TTC549 (cell line): Measurements from ENCODE around the gene KRT76.

ENCODE experiments used
- FAIRE-seq: peaks from 2 replicates; lab custom pipeline; 2012; peaks lifted over from hg19 to GRCh38; lab: Jason Lieb, UNC

Gene KRT76

DNA sequence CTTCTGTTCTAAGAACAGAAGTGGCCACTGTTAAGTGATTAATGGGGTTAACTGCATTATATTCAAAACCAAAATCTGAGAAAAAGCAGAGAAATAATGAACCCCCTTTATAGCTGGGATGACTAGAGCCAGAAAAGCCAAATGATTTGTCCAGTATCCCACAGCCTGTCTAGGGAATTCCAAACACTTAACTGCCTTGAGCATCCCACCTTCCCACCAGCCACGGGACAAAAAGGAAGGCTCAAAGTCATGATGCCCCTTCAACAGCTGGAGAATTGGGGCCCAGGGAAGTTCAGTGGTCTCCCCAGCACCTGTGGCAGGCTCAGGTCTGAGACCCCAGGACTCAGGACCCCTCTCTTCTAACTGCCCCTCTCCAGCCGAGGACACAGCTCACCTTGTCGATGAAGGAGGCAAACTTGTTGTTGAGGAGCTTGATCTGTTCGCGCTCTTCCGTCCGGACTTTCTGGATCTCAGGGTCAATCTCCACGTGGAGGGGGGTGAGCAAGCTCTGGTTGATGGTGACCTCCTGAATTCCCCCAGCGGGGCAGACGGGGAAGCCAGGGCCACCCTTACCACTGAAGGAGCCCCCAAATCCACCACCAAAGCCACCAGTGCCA lies 36.2 kb upstream of the KRT76 start:
- no peak for FAIRE-seq

DNA sequence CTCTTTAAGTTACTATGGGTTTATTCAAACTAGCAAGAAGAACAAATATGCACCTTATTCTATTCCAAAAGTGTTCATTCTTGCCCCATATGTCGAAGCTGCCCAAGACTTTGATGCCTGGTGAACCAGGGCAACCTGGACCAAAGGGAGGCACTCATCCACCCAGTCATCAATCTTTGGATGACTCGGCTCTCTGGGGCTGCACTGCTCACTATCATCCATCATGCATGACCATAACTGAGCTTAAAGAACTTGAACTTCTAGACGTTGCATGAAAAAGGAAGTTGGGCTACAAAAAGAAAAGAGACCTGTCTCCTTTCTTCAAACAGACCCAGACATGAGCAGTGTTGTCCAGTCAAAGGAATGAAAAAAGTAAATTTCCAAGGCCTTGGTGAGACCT lies 35.6 kb upstream of the KRT76 start:
- FAIRE-seq = no peak

DNA sequence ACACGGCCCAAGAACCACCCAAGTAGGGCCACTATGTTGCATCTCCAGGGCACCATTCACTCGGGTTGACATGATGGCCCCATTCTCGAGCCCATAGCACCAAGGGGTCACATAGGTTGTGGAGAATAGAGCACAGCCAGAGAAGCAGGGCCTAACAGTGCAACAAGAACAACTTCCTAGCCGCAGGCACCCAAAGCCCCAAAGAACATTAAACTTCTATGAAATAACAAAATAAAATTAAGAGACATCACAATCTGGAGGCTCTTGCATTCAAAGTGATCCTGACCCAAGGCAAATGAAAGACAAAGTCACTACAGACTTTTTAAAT lies 34.9 kb upstream of the KRT76 start:
- FAIRE-seq = no peak

GRCh38 chr12:52811191-52812072 lies 34.3 kb upstream of the KRT76 start:
- FAIRE-seq = no peak

GRCh38 chr12:52810554-52810953 lies 33.4 kb upstream of the KRT76 start:
- FAIRE-seq = no peak

GRCh38 chr12:52809166-52809565 lies 32.0 kb upstream of the KRT76 start:
- no peak for FAIRE-seq

- FAIRE-seq = no peak
Measured at GRCh38 chr12:52808573-52809160, 31.5 kb upstream of the KRT76 start.

- FAIRE-seq = no peak
Measured at GRCh38 chr12:52807544-52808470, 30.7 kb upstream of the KRT76 start.

DNA sequence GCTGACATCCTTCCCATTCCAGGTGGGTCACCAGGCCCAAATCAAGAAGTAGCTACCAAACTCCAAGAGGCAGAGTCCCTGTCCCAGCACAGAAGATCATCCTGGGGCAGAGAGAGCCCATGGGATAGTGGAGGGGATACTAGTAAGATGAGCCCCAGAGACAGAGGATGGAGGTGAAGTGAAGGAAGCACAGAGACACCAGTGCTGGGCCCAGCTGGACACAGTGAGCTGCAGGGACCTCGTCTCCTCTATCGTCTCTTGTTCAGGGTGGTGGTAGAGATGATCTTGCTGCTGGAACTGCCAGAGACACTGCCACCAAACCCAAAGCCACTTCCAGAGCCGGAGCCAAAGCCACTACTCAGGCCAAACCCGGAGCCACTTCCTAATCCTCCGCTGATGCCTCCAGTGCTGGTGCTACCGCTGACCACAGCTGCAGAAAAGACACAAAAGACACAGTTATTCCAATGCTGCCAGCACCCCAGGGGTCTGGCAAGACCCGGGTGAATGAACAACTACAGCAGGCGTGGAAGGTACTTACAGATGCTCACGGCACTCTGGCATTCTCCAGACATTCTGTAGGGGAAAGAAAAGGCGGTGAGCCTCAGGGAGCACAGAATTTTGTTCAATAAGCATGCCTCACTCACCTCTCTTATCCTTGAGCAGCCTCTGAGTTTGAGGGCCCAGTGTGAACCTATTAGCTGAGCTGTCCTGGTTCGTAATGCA lies 29.8 kb upstream of the KRT76 start:
- FAIRE-seq = no peak

DNA sequence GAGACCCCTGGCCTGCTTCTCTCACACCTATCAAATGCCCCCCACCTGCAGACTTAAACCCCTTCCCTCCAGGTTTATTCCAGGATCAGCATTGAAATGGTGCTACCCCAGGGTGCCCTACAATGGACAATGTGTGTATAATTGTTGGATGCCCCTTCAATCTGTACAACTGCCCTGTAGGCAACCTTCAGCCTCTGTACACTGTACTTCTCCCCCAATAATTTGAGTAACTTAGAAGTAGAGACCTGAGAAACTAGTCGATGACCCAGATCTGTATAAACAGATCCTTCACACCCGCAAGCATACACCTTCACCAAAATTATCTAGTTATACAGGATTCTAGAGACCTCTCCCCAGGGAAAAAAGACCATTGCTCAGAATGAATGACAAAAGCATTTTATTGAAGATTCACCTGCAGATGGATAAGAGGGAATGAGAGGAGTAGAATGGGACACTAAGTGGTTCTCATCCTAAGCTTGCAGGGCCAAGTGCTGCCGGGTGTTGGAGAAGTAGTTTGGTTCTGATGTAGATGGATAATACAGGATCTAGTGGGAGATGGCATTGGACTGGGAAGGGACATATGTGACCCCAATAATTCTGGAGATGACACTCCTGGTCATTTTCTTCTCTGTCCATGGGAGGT lies 29.1 kb upstream of the KRT76 start:
- no peak for FAIRE-seq

DNA sequence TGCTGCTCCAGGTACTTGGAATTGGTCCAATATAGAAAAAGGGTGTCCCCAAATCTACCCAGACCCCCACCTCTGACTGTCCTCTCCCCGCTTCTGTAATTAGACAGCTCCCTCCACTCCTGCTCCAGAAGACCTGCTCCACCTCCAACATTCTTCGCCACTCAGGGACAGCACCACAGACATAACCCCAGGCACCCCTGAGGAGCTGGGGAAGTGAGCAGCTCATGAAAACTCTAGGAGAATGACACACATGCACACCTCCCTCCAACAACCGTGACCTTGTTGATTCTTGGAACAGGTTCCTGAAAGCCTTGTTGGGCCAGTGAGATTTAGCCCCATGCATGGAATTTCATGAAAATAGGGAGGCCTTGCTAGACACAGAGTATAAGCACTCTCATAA lies 28.6 kb upstream of the KRT76 start:
- no peak for FAIRE-seq

DNA sequence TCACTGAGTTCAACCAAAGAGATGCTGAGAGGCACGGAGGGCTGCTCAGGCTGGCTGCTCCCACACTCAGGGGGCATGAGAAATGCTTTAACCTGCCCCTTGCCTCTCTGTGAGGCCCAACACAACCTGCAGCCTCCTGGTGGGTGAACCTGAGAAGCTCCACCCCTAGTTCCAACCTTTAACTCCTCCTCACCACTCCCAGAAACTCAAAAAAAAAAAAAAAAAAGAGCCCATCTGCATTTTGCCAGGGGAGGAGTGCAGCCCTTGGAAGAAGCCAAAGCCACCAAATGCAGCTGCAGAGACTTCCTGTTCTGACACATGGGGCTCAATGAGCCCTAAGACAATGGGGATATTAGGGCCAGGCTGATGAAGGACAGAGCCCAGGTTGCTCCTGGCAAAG lies 27.9 kb upstream of the KRT76 start:
- no peak for FAIRE-seq

DNA sequence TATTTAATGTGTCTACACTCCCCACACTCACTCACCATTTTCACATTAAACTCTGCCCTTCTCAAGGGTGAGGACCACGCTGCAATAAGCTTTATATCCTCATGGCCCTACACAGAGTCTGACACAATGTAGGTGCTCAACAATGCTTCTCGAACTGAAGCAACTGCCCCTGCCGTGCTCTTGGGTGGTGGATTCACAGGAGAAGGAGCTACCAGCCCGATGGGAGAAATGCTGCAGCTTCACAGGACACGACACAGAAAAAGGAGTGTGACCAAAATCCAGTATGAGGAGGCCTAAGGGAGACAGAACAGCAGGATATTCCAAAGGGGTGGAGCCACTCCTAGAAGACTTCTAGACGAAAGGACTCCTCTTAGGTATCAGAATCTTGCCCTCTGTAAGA lies 25.3 kb upstream of the KRT76 start:
- FAIRE-seq = no peak

- FAIRE-seq = no peak
Measured at GRCh38 chr12:52801773-52802172, 24.6 kb upstream of the KRT76 start.

DNA sequence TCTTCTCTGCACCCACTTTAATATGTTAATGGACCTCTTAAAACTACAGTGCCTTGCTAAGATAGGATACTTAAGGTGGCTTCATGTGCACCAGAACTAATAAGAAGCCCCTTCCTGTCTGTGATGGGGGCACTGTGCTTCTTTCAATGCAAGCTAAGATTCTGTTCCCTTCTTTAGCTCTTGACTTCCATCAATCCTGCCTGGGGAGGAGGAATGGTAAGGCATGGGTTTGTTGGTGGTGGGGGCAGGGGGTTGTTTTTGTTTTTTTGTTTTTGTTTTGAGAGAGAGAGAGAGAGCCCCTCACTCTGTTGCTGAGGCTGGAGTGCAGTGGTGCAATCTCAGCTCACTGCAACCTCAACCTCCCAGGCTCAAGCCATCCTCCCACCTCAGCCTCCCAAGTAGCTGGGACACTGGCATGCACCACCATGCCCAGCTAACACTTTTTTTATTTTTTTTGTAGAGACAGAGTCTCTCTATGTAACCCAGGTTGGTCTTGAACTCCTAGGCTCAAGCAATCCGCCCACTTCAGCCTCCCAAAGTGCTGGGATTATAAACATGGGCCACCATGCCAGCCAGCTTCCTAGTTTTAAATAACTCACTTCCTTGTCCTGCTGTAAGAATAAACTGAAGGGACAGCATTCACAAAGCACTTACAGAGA lies 23.2 kb upstream of the KRT76 start:
- no peak for FAIRE-seq

GRCh38 chr12:52799505-52800211 lies 22.5 kb upstream of the KRT76 start:
- FAIRE-seq = no peak

DNA sequence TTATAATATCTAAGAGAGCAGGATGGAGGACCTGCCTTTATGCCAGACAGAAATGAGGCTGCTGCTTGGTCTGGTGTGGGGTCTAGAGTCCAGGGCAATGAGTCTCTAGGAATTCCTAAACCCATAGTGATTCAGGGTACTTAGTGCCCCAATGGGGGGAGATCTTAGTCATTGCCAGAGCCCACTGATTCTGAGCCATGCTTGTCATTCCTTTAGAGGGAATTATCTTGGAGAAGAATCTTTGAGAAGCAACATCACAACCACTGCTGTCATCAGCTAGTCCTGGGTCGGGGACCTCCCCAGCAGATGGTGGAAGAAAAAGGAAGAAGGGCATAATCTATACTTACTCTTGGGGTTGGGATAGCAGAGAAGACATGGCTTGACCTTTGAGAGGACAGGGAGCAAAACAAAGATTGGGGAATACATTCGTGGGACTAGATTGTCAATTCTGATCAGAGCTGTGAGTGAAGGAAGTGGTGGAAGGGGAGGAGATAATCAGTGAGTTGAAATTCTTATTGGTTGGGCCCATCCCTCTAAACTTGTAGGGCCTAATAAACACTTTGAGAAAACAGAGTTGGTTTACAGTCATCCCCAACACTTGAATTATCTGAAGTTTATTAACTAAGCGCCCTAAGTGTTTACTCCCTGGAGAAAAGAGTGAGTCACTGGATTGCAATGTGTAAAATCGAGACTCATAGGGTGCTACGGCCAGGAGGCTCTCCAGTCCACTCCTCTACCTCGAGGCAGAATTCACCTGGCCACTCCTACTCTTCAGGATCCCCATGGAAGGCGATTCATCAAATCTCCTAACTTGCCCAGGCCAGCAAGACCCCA lies 21.7 kb upstream of the KRT76 start:
- no peak for FAIRE-seq

DNA sequence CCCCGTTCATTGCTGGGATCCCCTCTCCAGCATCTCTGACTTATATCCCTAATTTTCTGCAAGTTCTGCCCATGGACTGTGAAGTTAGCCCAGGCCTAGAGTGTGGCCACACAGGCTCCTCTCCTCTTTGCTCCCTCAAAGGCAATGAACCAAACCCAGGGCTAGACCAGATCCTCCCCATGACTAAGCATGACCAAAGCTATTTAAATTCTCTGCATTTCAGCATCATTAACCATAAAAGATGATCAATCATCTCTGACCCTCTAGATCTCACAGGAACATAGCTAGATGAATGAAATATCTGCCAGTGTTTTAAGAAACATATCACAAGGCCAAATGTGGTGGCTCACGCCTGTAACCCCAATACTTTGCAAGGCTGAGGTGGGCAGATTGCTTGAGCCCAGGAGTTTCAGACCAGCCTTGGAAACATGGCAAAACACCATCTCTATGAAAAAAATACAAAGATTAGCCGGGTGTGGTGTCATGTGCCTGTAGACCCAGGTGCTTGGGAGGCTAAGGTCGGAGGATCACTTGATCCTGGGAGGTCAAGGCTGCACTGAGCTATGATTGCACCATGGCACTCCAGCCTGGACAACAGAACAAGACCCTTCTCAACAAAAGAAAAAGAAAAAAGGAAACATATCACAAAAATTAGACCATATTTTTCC lies 21.0 kb upstream of the KRT76 start:
- FAIRE-seq = no peak

- FAIRE-seq = no peak
Measured at GRCh38 chr12:52797529-52797894, 20.4 kb upstream of the KRT76 start.
